HL-60 (cell line): ENCODE results near the gene DCHS2.

Experiments used
- CTCF ChIP-seq: IDR thresholded peaks from one replicate; pipeline ENCODE4 v1.5.1; 2011; ENCODE audit warnings: low read length, control low read depth, inconsistent platforms; ENCODE audit not compliant: insufficient read depth
- GABPA ChIP-seq: IDR thresholded peaks from 2 replicates; pipeline ENCODE4 v1.6.1; 2012; ENCODE audit warnings: low read depth
- POLR2AphosphoS5 ChIP-seq: IDR thresholded peaks from 2 replicates; pipeline ENCODE4 v1.6.1; 2012; ENCODE audit warnings: low read depth

GRCh38 chr4:154361450-154361849 lies 130.1 kb downstream of the DCHS2 start:
- TF ChIP-seq CTCF (no peak), GABPA (no peak), POLR2AphosphoS5 (no peak)
